Vagina (tissue), 2 donors: Measurements from ENCODE around the gene ADGRG6.

Experiments
- CTCF ChIP-seq, 3 experiments: fragments of 450-650 bp in 2 of 3; fragments of 200-600 bp in 1 of 3; sonication (generic) in 1 of 3; IDR thresholded peaks; one replicate each; pipeline ENCODE4 v1.5.1; 2017 to 2019; ENCODE audit warnings: antibody characterized with exemption in 3 of 3, mild to moderate bottlenecking in 2 of 3, moderate library complexity in 2 of 3
- POLR2A ChIP-seq, 2 donors: fragments of 450-650 bp; IDR thresholded peaks; one replicate each; pipeline ENCODE4 v1.6.1; 2017; ENCODE audit warnings: antibody characterized with exemption in 2 of 2, mild to moderate bottlenecking in 2 of 2, moderate library complexity in 2 of 2

- no peak for TF ChIP-seq CTCF (IDR thresholded peaks at IDR 0.05)
- TF ChIP-seq POLR2A (IDR thresholded peaks at IDR 0.05), result no peak
These were observed 11.0 kb upstream of the ADGRG6 start for GRCh38 chr6:142290851-142291250.
